GM19023 (cell line): ENCODE data around the gene TJP3.

Experiments
- ATAC-seq: cut with Tn5 transposase; IDR thresholded peaks from one replicate; pipeline ENCODE4 v1.9.1; 2021; ENCODE audit warnings: mild to moderate bottlenecking, moderate library complexity; ENCODE audit not compliant: unreplicated experiment

Gene TJP3

GRCh38 chr19:3691372-3691716 is 16.8 kb upstream of the TJP3 start:
- no peak for ATAC-seq

- no peak for ATAC-seq
These were observed 16.5 kb upstream of the TJP3 start for GRCh38 chr19:3691726-3692125.

GRCh38 chr19:3692141-3693024 is 15.8 kb upstream of the TJP3 start:
- no peak for ATAC-seq

- ATAC-seq = no peak
These were observed 14.9 kb upstream of the TJP3 start for GRCh38 chr19:3693025-3693925.

- ATAC-seq = no peak
These were observed 13.6 kb upstream of the TJP3 start for GRCh38 chr19:3694361-3695123.

- no peak for ATAC-seq
These were observed 13.0 kb upstream of the TJP3 start for GRCh38 chr19:3695124-3695733.

- ATAC-seq = no peak
These were observed 12.1 kb upstream of the TJP3 start for GRCh38 chr19:3695986-3696659.

- no peak for ATAC-seq
These were observed 11.6 kb upstream of the TJP3 start for GRCh38 chr19:3696660-3696995.

GRCh38 chr19:3697094-3697493 is 11.1 kb upstream of the TJP3 start:
- ATAC-seq = no peak

GRCh38 chr19:3697671-3698385 is 10.4 kb upstream of the TJP3 start:
- ATAC-seq = no peak

GRCh38 chr19:3698386-3698950 is 9.7 kb upstream of the TJP3 start:
- ATAC-seq = no peak

- no peak for ATAC-seq
These were observed 9.0 kb upstream of the TJP3 start for GRCh38 chr19:3698974-3699740.

GRCh38 chr19:3699741-3700241 is 8.4 kb upstream of the TJP3 start:
- peak; percentile 17 for ATAC-seq

- ATAC-seq = peak; percentile 78
These were observed 7.7 kb upstream of the TJP3 start, which contains the start of gene PIP5K1C for GRCh38 chr19:3700242-3701032. Gene PIP5K1C, minus strand, starts transcription at chr19:3700468. Its CDS starts 78 bp downstream, at chr19:3700390.

- no peak for ATAC-seq
These were observed 7.0 kb upstream of the TJP3 start for GRCh38 chr19:3701200-3701599.

- no peak for ATAC-seq
These were observed 347 bp upstream of the TJP3 start for GRCh38 chr19:3707868-3708206.

GRCh38 chr19:3710265-3710812 is 2.2 kb downstream of the TJP3 start:
- no peak for ATAC-seq
